Uterus (tissue), 2 donors: ENCODE results near the gene DPP4.

Experiments used
- POLR2A ChIP-seq, 2 donors: fragments of 450-650 bp; IDR thresholded peaks; one replicate each; pipeline ENCODE4 v1.6.1; 2016; ENCODE audit warnings: antibody characterized with exemption in 2 of 2, mild to moderate bottlenecking in 1 of 2, moderate library complexity in 1 of 2
- TF ChIP-seq, protein P1 (sequence below), 4 experiments: fragments of 200-600 bp in 2 of 4; fragments of 450-650 bp in 2 of 4; sonication (generic) in 2 of 4; IDR thresholded peaks; one replicate each; pipeline ENCODE4 v1.5.1; 2016 to 2019; ENCODE audit warnings: antibody characterized with exemption in 4 of 4, mild to moderate bottlenecking in 2 of 4, moderate library complexity in 1 of 4

DNA sequence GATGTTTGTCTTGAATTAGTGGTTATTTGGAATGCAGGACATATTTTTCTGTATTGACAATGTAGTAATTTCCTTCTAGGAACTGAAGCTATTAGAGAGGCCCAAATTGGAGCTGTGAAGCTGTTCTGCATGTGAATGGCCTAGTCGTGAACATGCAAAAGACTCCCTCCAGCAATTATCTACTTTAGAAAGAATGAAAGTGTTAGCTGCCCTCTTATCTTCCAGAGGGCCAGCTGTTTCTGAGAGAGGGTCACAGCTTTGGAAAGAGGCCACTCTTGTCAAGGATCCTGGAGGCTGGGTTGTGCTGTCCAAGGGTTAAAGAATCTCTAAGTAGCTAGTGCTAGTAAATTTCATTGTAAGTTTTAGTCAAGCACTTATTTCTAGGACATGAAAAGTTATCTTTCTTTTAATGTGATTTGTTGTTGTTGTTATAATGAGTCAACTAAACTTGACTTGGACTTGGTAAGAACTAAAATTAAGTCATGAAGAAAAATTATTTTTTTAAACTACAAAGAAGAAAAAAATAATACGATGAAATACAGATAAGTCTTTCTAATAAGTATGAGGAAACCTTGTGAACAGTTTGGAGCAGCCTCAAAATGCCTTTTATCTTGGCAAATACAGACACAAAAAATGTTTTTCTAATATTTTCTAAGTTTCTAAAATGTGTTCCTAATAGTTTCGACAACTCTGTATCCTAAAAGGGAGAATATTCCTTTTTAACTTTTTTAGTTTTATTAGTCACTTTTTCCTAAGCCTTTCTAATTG, 36.8 kb downstream of the DPP4 start:
- TF ChIP-seq, protein P1, sequence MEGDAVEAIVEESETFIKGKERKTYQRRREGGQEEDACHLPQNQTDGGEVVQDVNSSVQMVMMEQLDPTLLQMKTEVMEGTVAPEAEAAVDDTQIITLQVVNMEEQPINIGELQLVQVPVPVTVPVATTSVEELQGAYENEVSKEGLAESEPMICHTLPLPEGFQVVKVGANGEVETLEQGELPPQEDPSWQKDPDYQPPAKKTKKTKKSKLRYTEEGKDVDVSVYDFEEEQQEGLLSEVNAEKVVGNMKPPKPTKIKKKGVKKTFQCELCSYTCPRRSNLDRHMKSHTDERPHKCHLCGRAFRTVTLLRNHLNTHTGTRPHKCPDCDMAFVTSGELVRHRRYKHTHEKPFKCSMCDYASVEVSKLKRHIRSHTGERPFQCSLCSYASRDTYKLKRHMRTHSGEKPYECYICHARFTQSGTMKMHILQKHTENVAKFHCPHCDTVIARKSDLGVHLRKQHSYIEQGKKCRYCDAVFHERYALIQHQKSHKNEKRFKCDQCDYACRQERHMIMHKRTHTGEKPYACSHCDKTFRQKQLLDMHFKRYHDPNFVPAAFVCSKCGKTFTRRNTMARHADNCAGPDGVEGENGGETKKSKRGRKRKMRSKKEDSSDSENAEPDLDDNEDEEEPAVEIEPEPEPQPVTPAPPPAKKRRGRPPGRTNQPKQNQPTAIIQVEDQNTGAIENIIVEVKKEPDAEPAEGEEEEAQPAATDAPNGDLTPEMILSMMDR (IDR thresholded peaks at IDR 0.05), result no peak
- TF ChIP-seq POLR2A (IDR thresholded peaks at IDR 0.05), result no peak
